ENCODE data around the gene JMJD8.

Gene JMJD8

GRCh38 chr16:687499-687898 is 3.4 kb upstream of the JMJD8 start:
- DNase-seq: no peak

- DNase-seq: no peak
These were observed 2.5 kb upstream of the JMJD8 start for GRCh38 chr16:686459-687260.

DNA sequence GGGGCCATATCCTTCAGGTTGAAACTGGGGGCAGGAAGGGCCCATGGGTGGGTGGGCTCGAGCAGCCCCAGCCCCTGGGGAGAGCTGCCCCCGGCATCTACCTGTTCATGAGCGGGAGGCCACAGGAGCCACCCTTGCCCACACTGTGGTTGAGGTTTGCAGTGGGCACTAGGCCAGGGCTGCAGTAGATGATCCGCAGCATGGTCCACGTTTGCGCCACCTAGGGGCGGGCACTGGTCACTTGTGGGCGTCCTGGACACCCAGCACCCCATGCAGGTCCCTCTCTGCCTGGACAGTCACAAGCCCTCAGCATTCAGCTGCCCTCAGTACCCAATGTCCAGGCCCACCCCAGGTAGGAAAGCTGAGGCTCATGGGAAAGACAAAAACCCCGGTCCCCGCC is 1.8 kb upstream of the JMJD8 start:
- peak in 1 of 2 donors; percentile 40 for DNase-seq

DNA sequence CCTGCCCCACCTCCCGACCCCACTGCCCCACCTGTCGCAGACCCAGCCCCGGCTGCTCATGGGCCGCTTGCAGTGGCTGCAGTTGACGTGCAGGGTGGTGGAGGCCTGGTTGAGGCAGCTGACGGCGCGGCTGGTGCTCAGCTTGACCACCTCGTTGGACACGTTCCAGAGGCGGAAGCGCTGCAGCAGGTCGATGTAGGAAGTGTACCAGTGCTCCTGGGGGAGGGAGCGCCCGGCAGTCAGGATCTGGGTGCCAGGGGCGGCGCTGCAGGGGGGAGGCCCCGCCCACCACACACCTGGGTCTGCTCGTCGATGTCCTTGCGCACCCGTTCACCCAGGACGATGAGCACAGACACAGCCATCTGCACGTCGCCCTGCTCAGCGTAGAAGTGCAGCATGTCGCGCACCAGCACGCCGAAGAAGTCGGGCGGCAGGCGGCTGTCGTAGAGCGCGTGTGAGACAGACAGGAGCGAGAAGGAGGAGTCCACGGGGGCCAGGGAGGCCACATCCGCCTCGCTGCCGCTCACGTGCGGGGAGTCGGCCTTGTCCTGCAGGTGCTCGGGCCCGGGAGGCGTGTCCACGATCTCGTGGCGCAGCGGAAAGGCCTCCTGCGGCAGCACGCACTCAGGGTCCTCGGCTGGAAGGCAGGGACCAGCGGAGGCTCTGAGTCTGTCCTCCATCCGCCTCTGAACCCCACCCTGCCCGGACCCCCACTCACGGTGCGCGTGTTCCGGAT is 995 bp upstream of the JMJD8 start:
- DNase-seq: no peak

DNA sequence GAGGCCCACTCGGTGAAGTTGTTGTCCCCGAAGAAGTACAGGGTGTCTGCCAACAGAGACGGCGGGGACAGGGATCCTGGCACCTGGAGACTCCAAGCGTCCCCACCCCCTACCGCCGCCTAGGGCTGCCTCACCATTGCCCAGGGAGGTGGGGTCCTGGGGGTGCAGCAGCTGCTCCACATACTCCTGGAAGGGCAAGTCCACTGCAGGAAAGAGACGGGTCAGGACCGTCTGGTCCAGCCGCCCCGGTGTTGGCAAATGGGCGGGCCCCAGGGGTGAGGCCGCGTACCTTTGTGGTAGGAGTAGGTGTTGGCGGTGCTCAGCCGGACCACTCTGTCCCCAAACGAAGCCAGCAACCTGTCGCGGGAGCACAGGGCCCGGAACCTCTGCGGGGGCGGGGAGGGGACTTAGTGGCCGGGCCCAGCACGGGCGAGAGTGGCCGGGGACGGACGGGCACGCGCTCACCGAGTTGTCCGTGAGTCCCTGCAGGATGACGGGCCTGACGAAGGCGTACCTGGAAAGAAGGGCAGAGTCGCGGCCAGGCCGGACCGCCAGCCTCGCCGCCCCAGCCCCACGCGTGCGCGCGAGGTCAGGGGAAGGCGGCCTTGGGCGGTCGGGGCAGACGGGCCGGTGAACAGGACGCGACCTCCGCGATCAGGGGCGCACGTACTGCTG is 601 bp downstream of the JMJD8 start:
- no peak for DNase-seq

DNA sequence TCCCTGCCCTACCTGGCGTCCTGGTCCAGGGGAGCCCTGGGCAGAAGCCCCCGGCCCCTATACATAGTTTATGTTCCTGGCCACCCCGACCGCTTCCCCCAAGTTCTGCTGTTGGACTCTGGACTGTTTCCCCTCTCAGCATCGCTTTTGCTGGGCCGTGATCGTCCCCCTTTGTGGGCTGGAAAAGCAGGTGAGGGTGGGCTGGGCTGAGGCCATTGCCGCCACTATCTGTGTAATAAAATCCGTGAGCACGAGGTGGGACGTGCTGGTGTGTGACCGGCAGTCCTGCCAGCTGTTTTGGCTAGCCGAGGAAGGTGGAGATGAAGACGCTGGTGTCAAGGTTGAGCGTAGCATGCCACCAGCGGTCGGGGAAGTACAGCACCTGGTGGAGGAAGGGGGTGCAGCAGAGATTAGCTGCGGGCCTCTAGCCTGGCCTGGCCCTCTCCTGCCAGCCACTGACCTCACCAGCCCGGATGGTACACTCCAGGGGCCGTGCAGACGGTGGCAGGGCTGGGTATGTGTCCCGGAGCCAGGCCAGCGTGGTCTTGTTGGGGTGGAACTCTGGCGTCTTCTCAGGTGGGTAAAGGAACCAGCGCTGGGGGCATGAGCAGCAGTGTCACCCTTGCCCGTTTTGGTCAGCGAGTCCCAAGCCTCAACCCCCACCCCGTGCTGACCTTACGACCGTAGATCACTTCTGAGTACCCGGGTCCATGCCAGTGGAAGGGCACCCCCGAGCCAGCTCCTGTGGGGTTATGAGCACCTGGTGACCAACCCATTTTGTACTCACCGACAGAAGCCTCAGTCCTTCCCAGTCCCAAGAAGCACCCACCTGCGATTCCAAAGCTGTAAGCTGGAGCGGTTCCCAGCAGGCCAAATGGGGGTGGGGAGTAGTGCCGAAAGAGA is 1.4 kb downstream of the JMJD8 start:
- no peak for DNase-seq

DNA sequence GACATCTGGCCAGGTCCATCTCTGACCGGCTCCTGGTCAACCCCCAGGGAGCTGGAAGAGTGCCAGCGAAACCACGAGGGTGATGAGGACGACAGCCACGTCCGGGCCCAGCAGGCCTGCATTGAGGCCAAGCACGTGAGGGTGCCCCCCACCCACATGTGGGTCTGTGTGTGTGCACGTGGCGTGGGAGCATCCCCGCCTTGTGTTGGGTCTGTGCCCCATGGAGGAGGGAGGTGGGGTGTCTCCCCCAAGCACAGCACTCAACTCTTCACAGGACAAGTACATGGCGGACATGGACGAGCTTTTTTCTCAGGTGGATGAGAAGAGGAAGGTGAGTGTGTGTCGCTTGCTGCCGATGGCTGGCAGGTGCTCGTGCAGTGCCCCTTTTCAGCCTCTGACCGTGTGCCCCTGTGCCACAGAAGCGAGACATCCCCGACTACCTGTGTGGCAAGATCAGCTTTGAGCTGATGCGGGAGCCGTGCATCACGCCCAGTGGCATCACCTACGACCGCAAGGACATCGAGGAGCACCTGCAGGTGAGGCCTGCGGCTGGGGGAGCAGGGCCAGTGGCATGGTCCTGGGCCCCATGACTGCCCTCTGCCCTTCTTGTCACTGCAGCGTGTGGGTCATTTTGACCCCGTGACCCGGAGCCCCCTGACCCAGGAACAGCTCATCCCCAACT is 2.2 kb downstream of the JMJD8 start:
- DNase-seq: no peak

DNA sequence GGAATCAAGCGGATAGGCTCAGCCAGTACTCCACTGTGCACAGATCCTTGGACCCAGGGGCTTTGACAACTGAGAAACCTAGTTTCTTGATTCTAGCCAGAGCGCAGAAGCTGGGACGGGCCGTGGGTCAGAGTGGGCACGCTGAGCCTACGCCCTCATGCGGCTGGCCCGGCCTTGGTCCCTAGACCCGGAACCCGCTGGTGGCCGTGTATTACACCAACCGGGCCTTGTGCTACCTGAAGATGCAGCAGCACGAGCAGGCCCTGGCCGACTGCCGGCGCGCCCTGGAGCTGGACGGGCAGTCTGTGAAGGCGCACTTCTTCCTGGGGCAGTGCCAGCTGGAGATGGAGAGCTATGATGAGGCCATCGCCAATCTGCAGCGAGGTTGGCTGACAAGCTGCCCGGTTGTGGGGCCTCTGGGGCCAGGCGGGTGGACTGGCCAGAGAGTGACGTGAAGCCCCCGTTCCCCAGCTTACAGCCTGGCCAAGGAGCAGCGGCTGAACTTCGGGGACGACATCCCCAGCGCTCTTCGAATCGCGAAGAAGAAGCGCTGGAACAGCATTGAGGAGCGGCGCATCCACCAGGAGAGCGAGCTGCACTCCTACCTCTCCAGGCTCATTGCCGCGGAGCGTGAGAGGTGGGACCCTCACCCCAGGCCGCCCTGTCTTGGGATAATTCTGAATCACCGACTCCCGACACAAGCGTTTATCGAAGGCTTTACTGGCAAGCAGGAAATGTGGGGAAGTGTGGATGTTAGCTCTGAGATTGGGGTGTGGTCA is 3.0 kb downstream of the JMJD8 start:
- DNase-seq: peak in 1 of 2 donors; percentile 25

DNA sequence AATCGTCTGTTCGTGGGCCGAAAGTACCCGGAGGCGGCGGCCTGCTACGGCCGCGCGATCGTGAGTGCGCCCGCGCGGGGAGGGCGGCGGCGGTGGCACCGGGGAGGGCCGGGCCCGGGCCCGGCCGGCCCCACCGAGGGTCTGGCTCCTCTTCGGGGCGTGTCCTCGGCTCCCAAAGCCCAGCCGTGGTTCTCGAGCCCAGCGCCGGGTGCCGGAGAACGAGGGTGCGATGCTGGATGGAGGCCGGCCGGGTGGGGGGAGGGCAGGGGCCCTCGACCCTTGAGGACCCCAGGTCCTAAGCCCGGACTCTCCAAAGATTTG is 3.5 kb downstream of the JMJD8 start:
- DNase-seq: no peak

- DNase-seq: peak; percentile 87 to 89
These were observed 4.1 kb downstream of the JMJD8 start, which contains the start of gene STUB1 for GRCh38 chr16:679814-680624. STUB1 (plus strand) TSS chr16:680410; CDS start chr16:680526, 116 bp downstream.

- peak in 1 of 2 donors; percentile 39 for DNase-seq
These were observed 5.0 kb downstream of the JMJD8 start for GRCh38 chr16:678858-679813.

GRCh38 chr16:678209-678857 is 5.8 kb downstream of the JMJD8 start:
- DNase-seq: no peak

GRCh38 chr16:677316-678190 is 6.6 kb downstream of the JMJD8 start:
- DNase-seq: no peak

DNA sequence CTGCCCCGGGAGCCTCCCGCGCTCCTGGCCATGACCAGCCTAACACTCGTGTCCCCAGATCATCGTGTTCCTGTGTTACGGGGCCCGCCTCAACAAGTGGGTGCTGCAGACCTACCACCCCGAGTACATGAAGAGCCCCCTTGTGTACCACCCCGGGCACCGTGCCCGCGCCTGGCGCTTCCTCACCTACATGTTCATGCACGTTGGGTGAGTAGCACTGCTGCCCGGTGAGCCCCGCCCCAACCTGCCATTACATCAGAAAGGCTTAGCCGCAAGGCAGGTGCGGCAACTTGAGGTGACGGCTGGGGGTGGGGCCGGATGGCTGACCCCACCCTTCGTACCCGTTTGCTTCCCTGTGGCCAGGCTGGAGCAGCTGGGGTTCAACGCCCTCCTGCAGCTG is 7.2 kb downstream of the JMJD8 start:
- DNase-seq: no peak

GRCh38 chr16:676565-676902 is 7.6 kb downstream of the JMJD8 start:
- no peak for DNase-seq

- no peak for DNase-seq
These were observed 8.1 kb downstream of the JMJD8 start for GRCh38 chr16:675884-676564.
